ENCODE data around the gene CRYGC.
"Not testable (repeated sequence)": the region's sequence is repeated elsewhere in the genome, so short reads cannot be mapped to it uniquely, and the experiment has no call there.

The CRYGC gene

DNA sequence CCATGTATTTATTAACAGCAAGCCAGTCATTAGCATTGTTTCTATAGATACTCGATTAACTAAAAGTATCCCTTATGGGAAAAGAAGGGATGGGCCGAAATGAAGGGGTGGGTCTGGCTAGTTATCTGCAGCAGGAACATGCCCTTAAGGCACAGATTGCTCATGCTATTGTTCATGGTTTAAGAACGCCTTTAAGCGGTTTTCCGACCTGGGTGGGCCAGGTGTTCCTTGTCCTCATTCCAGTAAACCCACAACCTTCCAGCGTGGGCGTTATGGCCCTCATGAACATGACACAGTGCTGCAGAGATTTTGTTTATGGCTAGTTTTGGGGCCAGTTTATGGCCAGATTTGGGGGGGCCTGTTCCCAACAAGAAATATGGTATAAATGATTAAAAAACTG, 8.7 kb upstream of the CRYGC start:
- not testable (repeated sequence) for DNase-seq

DNA sequence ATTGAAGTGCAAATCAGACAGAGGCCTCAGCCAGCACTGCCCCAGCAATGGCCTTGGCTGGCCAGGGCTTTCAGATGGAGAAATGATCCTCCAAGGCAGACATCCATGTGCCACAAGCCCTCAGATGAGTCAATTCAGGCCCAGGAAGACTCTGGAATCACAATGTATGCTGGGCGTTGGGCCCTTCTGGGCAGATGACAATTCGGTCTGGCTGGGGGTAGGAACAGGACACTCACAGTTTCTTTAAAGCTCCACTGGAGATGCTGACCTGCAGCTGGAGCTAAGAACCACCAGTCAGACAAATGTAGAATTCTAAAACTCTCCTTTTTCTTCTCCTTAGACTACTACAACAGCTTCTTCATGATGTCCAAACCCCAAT, 7.1 kb upstream of the CRYGC start:
- DNase-seq, result no peak

DNA sequence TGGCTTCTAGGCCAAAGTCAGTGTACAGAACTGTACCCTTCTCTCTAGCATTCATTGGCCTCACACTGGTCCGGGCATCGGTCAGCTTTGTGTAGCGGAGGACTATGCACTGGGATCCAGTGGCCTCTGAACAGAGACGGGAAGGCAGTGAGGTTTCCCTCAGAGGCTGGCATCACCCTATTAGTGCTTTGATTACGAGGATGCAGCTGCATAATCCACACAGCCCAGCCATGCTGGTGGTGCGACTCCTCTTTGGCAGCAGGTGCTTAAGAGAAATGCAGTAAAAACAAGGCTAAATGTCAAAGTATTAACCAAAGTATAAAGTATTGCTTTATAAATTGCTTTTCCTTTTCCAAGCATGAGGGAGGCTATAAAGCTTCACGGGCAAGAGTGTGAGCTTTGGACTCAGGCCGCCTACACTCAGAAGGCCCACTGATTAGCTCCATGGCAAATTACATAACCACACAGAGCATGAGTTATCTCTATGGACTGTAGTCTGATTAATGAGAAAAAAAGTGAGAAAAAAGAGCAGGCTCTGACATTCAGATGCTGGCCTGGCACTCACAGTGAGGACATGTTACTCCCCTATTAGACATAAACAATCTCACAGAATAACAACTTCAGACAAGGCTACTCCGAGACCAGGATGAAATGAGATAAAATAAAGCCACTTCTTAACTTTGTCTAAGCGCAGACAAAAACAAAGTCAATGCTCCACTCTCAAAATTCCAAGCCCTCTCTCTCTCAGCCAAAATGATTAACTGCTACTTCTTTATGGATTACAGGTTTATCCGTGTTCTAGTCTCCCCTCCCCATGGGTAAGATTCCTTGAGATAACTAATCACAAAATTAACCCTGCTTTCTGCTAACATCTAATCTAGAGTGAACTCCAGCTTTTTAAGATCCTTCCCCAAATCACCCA, 6.4 kb upstream of the CRYGC start:
- DNase-seq, result no peak

DNA sequence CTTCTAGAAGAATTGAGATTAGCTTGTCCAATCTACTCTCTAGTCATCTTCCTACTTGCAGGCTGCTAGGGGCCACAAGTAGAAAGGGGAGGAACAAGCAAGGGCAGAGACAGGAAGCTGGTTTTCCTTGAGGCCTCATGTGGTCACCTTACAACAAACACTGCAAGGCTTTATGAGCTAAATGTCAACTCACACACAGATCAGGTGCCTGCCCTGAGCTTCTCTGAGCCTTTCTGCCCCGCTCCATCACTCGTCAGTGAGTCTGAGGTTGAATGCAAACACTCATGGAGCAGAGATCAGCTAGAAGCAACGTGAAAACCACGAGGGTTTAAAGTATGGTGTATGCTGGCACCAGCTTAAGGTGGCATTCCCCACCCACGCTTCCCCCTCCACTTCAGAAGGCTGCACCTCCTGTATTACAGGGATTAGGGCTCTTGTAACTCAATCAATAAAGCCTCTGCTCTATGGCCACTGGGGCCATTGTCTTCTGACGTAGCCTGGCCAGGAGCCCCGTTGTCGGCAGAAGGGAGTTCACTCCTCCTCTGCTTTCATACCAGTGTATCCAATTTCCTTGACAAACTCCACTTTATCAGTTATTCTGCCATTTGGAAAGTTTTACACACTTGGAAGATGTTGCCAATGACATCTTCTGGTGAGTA, 5.4 kb upstream of the CRYGC start:
- no peak for DNase-seq

DNA sequence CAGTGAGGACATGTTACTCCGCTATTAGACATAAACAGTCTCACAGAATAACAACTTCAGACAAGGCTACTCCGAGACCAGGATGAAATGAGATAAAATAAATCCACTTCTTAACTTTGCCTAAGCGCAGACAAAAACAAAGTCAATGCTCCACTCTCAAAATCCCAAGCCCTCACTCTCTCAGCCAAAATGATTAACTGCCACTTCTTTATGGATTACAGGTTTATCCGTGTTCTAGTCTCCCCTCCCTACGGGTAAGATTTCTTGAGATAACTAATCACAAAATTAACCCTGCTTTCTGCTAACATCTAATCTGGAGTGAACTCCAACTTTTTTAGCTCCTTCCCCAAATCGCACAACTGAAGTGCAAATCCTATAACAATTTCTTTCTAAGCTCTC, 1.1 kb upstream of the CRYGC start:
- no peak for DNase-seq

DNA sequence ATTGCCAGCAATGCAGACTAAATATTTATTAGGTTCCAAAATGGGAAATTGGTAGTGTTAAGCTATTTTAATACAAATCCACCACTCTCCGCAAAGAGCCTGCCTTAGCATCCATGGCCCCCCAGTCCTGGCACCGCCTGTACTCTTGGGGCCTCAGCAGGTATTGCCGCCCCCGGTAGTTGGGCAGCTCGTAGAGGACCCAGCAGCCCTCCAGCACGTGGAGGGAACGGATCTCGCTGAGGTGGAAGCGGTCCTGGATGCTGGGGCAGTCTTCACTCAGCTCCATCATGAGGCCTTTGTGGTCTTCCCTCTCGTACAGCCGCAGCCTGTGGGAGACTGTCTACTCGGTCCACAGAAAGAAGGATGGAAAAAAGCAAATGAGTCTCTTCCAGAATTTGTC, 1.5 kb downstream of the CRYGC start:
- no peak for DNase-seq

DNA sequence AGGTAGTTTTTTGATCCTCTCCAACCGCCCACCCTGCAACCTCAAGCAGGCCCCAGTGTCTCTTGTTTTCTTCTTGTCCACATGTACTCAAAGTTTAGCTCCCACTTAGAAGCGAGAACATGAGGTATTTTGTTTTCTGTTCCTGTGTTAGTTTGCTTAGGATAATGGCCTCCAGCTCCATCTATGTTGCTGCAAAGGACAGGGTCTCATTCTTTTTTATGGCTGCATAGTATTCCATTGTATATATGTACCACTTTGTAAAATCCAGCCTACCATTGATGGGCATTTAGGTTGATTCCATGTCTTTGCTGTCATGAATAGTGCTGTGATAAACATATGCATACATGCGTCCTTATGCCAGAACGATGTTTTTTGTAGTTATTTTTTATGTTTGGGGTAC, 2.5 kb downstream of the CRYGC start:
- no peak for DNase-seq

DNA sequence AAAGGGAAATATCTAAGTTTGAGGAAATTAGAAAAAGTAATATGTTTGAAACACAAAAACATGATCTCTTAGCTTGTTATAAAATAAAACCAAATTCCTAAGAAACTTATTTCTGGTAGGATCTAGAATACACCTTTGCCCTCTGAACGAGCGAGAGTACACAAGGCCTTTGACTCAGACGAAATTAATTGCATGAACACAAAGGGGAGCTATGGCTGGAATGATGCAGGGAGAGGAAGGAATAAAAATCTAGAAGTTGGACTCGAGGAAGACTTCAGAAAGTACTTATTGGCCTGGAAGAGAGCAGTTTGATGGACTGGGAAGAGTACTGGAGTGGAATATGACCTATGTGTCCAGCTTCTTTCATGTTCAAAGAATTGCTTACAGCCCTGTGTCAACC, 4.4 kb downstream of the CRYGC start:
- no peak for DNase-seq

DNA sequence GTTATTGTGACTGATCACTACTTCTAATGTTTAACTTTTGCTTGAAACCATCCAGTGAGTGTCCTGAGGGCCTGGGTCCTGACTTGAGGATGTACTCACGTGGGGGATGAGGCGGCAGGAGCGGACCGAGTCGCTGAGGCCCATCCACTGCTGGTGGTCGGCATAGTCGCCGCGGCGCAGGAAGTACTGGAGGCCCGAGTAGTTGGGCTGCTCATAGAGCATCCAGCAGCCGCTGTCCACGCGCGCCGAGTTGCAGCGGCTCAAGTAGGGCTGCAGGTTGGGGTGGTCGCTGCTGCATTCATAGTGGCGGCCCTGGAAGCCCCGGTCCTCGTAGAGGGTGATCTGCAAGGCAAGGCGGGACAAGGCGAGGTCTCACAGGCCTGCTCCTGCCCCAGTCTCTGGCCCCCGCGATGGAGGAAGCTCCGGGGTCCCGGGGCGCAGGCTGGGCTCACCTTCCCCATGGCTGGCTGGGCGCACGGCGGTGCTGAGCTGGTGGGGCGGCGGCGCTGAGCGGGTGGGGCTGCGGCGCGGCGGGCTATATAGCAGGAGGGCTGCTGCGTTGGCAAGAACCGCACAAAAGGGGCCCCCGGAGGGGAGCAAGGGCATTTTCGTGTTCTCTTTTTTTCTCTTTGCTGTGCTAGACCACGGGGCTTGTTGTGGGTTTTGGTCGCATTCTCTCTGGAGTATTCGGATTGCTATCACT, 5.5 kb downstream of the CRYGC start, which contains the start of gene CRYGD:
Gene CRYGD (minus strand): TSS at position 512 of the 703 bp plus-strand sequence. CDS start 51 bp downstream, at position 461.
- DNase-seq, result peak in 1 of 56 donors; percentile 2

DNA sequence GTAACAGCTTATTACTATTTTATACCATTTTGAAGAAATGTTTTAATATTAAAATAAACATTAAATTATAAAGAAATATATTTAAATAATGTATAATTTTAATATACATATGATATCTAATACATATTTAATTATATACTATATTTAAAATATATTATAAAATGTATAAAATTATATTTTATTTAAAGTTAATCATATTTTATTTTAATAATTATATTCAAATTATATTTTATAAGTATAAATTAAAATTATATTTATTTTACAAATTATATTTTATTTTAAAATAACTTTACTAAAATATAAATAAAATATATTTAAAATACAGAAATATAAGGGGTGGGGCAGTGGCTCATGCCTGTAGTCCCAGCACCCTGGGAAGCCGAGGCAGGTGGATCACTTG, 7.4 kb downstream of the CRYGC start:
- no peak for DNase-seq

DNA sequence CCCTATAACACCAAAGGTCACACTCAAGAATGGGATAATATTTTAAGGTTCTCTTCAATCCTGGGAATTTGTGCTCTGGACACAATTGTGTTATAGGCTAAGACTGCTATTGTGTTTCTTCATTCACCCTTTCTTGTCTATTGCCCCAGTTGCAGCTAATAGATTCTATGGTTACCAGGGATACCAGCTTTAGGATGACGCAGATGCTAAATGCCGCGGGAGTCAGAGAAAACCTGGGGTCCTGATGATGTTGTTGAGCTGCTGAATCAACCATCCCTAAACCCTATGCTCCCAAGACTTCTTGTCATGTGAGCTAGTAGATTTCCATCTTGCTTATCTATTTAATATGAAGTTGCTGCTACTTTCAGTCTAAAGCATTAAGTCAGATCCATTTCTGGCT, 10.7 kb downstream of the CRYGC start:
- no peak for DNase-seq

DNA sequence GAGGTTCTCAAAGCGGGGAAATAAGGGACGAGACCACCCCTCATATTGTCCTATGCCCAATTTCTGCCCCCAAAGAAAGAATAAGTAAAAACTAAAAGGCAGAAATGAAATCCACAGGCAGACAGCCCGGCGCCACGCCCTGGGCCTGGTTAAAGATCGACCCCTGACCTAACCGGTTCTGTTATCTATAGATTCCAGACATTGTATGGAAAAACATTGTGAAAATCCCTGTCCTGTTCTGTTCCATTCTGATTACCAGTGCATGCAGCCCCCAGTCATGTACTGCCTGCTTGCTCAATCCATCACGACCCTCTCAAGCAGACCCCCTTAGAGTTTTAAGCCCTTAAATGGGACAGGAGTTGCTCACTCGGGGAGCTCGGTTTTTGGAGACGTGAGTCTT, 12.2 kb downstream of the CRYGC start:
- not testable (repeated sequence) for DNase-seq

DNA sequence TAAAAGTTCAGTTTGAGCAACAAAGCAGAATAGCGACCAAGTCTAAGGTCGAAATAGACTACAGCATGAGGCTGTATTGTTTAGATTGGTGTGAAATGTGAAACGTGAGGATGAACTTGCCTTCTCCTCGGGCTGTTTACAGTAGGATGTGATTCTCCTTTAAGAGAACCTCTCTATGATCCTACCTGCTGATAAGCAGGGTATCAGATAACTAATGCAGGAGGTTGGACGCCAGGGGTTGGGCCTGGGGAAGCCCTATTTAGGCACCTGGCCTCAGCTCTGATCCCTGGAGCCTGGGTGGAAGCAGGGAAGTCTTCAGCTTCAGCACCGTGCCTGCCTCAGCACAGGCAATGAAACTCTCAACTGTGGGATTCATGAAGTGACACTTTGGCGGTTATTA, 16.7 kb downstream of the CRYGC start:
- DNase-seq, result no peak

DNA sequence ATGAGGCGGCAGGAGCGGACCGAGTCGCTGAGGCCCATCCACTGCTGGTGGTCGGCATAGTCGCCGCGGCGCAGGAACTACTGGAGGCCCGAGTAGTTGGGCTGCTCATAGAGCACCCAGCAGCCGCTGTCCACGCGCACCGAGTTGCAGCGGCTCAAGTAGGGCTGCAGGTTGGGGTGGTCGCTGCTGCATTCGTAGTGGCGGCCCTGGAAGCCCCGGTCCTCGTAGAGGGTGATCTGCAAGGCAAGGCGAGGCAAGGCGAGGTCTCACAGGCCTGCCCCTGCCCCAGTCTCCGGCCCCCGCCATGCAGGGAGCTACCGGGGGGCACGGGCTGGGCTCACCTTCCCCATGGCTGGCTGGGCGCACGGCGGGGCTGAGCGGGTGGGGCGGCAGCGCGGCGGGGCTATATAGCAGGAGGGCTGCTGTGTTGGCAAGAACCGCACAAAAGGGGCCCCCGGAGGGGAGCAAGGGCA, 17.3 kb downstream of the CRYGC start:
- not testable (repeated sequence) for DNase-seq

DNA sequence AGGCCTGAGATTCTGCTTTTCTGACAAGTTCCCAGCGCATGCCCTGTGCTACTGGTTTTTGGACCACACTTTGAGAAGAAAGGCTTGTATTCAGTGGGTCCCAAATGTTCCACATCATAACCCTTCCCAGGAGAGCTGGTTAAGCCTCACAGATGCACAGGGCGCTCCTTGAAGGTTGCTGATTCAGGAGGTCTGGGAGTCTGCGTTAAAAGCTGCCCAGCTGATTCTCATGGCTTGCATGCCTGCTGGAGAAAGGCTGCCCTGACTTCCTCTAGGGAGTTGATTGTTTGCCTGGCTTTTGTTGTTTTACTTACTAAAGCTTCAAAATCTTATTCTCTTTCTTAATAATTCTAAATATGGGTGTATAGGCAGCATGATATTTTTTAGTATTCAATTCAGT, 26.0 kb downstream of the CRYGC start:
- no peak for DNase-seq

DNA sequence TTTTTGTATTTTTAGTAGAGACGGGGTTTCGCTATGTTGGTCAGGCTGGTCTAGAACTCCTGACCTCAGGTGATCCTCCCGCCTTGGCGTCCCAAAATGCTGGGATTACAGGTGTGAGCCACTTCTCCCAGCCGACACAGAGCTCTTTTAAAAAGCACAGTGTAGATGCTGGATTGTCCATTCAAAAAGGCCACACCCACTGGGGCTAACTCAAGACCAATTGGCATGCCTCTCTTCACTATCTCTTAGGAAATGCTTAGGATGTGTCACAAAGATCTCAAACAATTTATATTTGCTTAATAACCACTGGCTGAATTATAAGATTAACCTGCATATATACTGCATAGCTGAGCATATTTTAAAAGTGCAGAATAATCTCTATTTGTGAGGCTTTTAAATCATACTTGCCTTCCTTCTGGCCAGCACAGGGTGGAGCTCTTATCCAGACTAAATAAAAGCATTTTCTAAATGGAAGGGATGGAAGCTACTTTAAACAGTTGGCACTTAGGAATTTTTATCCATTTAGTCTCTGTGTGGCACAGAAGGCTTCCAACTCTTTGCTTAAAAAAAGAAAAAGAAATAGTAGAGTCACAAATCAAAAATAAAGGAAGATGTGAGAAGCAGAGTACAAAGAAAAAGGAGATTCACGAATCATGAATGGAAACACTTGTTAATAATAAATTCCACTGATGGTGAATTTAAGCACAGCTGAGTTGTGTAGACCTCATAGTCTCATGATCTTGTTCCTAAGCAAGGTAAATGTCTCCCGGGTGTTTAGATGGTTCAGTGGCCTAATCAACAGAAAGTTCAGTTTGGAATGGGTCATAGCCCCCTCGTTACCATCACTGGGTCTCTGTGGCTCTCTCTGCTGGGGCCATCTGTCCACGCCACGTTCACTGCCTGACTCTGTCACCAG, 27.7 kb downstream of the CRYGC start:
- DNase-seq, result peak in 1 of 56 donors; percentile 29

DNA sequence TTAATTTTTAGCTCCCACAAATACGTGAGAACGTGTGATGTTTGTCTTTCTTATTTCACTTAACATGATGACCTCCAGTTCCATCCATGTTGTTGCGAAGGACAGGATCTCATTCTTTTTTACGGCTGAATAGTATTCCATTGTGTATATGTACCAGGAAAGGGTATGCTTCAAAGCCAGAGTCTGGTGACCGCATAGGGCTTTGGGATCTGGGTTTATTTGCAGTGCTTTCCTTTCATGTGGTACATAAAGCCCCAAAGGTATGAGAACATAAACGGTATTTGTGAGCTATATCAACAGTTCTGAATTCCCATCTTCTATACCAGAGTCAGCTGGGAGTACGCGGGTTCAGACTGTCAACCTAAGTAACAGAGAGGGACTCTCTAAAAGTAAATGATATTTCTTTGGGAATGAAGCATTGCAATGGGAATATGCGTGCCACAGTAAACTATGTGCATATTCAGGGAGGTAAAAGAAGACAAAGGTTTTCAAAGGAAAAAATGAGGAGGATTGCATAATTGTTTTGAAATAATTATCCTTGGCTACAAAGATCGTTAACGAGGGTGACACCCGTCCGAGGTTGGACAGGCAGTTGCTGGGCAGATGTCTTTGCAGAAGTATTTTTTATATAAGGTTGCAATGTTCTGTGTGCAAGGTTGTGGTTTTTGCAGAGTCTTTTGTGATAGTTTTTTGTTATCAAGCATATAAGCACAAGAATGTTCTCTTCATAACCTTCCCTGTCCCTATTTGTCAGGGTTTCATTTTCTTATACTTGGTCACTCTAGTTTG, 29.8 kb downstream of the CRYGC start:
- no peak for DNase-seq

DNA sequence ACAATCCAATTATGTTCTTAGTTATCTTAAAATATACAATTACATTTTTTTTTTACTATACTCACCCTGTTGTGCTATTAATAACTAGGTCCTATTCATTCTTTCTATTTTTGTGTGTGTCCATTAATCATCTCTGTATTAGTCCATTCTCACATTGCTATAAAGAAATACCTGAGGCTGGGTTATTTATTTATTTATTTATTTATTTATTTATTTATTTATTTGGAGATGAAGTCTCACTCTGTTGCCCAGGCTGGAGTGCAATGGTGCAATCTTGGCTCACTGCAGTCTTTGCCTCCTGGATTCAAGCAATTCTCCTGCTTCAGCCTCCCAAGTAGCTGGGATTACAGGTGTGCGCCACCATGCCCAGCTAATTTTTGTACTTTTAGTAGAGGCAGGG, 30.9 kb downstream of the CRYGC start:
- not testable (repeated sequence) for DNase-seq

DNA sequence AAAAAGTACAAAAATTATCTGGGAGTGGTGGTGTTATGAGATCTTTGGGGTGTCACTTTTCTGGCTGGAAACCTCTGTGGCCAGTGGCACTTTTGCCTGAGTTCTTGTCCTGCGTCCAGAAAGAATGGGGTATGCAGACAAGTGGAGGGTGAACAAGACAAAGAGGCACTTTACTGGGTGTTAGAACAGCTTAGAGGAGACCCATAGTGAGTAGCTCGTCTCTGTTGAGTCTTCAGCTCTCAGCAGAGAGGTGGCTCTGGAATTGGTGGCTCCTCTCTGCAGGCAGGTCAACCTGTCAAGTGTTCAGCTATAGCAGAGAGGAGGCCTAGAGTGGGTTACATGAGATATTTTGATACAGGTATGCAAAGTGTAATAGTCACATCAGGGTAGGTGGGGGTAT, 31.4 kb downstream of the CRYGC start:
- DNase-seq, result no peak

DNA sequence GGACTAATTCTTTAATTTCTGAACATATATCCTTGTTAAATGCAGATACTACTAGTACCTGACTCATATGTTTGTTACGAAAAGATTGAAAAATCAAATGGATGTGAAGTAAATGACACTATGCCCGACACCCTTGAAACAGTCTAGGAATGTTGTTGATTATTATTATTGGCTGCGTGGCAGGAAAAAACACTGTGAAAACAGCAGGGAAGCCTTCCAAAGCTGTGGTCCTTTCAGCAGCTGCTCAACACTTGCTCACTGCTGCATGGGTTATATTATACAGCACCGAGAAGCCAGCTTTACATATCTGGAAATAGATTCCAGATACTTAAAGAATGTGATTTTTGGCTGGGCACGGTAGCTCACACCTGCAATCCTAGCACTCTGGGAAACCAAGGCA, 31.8 kb downstream of the CRYGC start:
- no peak for DNase-seq
